Smooth muscle cell of the umbilical artery (primary cell): Measurements from ENCODE around the gene CNPY2. TPM values are rescaled to one million over a fixed set of nuclear protein-coding genes. Genes with fewer than 3 reads are reported as not detected.

Experiments used
- total RNA-seq: library from RNA; depleted of rRNA; stranded (reverse); fragments of >200 nt; gene quantifications from 2 replicates; pipeline ENCODE4 v1.2.3, GENCODE V29; 2014

The CNPY2 gene
- 97.3 and 152 TPM in 2 replicates for total RNA-seq

DNA sequence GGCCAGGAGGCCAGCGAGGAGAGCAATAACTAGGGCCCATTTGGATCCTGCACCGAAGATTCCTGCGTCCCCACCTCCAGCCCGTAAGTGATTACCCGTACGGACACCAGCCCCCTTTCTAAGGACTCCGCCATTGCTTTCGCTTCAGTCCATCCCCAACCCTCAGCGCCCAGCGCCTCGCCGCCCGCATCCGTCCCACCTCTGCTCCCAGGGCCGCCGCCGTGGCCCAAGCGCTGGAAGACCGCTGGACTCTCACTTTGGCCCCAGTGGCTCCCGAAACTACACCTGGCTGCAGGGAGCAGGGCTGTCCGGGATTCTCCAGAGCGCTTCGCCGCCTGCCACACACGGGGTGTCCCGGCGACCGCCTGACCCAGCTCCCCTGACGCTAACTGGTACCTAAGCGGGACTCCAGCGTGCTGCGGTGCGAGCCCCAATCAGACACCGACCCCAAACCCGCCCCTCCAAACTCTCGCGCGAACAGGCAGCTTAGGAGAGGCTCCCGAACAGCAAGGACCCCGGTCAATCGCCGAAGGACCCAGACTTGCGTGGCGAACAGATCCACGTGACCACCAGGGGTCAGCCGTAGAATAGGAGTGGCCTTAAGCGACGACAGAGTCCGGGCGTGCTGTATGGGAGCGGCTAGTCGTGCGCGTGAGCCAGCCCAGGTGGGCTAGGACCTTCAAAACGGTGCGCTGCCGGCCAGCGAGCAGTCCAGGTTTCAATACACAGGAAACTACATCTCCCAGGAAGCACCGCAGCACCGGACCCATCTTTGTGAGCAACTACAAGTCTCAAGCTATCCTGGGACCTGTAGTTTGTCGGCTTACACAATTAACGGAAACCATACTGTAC lies at the start of gene CNPY2:
Gene CNPY2 (minus strand): TSS at position 367 of the 852 bp plus-strand sequence. CDS start 771 bp downstream, outside the sequence.

DNA sequence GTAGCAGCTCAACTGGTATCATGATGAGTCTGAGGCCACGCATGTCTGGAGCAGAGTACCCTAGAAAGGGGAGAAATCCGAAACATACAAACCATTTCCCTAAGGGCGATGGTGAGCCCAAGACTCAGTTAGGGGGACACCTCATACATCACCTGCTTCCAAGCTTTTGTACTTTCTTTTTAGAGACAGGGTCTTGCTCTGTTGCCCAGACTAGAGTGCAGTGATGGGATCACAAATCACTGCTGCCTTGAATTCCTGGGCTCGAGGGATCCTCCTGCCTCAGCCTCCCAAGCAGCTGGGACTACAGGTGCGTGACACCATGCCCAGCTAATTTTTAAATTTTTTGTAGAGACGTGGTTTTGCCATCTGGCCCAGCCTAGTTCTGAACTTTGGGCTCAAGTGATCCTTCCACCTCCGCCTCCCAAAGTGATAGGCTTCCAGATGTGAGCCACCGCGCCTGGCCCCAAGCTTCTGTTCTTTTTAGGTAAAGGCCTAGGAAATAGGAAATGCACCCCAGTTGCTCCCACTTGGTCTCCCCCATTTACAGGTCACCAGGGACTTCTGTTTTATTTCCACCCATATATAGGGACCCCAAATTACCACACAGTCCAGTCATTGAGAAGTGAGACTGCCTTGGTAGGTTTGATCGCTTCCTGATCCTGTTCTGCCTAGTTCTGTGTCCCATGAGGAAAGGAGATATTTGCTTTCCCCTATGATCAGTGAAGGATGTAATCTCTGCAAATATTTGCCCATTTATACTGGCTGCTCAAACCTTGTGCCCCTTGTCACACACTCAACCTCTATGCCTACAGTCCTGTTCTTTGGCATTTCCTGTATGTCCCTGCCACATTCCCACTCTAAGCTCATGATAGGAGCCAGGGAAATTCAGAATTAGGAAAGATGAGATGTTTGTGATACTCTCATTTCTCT lies 46.6 kb upstream of the CNPY2 start, which contains the start of gene APOF:
Gene APOF (minus strand): TSS at position 728 of the 930 bp plus-strand sequence. CDS start 112 bp downstream, at position 616.

DNA sequence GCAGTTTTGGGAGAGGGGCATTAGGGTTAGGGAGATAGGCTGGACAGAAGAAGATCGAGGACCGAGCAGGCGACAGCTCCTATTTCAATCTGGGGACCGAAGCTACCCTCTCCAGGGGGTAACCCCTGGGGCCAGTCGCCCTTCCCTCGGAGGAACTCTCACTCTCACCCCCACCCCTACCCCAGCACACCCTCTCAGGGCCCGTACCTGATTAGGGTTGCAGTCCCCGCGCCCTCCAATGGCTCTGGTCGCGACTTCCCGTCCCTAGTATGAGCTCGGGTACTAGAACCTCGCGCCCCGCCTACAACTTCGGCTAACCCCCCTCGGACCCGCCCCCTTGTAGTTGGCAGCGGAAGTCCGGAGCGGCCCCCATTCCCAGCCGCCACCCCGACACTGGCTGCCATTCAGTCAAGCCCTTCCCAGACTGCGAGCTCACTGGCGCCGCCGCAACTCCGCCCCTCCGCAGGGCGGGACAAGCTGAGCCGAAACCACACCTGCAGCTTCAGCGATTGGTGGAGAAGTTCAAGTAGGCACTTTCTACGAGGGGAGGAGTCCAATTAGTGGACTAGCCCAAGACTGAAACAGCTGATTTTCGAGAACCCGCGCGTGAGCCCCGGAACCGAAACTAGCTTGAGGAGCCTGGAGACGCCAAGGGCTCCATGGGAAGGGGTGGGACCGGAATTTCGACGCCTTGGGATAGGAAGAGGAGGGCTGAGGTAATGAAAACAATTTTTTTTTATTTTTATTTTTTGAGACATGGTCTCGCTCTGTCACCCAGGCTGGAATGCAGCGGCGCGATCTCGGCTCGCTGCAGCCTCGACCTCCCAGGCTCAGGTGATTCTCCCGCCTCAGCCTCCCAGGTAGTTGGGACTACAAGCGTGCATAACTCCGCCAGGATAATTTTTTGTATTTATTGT lies 44.3 kb upstream of the CNPY2 start, which contains the start of gene STAT2:
Gene STAT2 (minus strand): TSS at position 257 of the 917 bp plus-strand sequence. CDS start 3,536 bp downstream, outside the sequence.

DNA sequence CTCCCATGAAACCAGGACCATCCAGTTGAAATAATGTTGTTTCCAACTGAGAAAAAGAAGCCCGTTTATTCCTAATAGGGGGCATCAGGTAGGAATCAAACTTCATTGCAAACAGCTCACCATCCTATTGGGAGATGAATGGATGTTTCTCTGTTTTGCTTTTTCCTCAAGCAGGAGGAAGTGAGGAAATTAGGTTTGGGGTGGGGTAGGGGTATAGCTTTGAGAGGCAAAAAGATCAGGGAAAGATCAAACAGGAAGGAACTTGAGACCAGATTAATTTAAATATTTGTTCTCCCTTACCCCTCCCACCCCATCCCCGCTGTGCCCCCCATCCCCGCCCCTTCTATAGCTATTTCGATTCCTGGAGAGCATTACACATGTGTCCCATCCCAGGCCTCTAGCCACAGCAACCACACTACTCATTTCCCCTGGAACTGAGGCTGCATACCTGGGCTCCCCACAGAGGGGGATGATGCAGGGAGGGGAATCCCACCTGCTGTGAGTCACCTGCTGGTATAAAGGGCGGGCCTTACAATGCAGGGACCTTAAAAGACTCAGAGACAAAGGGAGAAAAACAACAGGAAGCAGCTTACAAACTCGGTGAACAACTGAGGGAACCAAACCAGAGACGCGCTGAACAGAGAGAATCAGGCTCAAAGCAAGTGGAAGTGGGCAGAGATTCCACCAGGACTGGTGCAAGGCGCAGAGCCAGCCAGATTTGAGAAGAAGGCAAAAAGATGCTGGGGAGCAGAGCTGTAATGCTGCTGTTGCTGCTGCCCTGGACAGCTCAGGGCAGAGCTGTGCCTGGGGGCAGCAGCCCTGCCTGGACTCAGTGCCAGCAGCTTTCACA lies 22.7 kb upstream of the CNPY2 start, which contains the start of gene IL23A:
Gene IL23A (plus strand): TSS at position 577 of the 850 bp plus-strand sequence. CDS start 161 bp downstream, at position 738.

DNA sequence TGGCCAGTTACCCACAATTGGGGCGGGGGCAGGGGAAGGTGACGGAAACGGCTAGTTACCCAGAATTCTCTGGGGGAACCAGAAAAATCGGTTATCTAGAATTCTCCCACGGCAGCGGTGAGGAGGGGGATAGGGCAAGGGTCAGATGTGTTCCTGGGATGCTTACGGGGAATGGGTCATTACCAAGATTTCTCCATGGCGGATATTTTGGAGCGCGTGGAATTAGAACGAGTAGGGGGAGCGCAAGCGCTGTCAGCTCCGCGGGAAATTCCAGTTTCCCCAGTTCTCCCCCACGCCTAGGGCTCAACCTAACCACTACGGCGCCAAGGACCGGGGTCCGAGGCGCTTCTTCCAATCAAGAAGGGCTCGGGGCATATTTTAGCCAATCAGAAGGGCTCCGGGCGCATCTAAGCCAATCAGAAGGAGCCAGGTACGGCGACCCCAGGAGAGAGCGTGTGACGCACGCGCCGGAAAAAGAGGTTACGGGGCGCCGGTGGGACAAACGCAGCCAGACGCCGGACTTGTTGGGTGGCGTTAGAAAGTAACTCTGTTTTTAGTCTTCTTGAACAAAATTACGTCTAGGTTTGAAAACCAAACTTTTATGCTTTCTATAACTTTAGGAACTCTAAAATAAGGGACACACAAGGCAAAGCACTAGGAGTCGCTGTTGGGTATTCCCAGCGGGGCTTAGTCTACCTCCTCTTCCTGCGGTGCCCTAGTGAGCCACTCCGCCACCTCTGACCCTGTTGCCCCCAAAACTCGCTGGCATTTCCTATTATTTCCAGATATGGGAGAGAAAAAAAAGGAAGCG lies 18.1 kb upstream of the CNPY2 start, which contains the start of gene PAN2:
Gene PAN2 (minus strand): TSS at position 322 of the 811 bp plus-strand sequence. CDS start 906 bp downstream, outside the sequence.

DNA sequence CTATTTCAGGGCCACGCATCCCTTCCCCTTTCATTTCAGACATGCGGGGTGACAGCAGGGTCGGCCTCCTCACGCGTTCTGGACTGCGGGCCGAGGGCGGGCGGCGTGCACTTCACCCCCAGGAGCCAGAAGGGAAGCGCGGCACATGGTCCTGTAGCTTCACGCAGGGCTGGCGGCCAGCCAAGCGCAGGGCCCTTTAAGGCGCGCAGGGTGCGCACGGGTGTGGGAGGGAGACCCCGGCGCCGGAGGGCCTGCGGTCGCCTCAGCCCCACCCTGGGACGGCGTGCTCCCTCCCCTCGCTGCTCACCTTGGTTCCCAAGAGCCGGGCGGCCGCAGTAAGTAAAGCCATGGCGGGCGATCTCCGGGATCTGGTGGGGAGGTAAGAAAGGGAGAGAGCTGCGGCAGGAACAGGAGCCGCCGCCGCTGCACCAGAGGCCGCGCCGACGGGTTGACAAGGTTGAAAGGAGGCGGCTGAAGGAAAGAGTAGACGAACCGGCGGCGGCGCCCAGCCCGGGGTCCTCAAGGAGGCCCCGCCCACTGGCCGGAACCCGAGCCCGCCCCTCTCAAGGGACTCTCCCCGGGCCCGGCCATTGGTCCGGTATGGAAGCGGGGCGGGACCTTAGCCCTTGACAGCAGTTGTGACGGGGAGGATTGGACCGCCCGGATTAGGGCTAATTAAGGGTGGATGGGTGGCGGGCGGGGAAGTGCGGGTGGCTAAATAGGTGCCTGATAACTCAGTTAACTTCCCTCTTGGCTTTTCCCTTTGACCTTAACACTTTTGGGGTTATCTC lies 15.7 kb downstream of the CNPY2 start, which contains the start of gene CS:
Gene CS (minus strand): TSS at position 478 of the 791 bp plus-strand sequence. CDS start 129 bp downstream, at position 349.

DNA sequence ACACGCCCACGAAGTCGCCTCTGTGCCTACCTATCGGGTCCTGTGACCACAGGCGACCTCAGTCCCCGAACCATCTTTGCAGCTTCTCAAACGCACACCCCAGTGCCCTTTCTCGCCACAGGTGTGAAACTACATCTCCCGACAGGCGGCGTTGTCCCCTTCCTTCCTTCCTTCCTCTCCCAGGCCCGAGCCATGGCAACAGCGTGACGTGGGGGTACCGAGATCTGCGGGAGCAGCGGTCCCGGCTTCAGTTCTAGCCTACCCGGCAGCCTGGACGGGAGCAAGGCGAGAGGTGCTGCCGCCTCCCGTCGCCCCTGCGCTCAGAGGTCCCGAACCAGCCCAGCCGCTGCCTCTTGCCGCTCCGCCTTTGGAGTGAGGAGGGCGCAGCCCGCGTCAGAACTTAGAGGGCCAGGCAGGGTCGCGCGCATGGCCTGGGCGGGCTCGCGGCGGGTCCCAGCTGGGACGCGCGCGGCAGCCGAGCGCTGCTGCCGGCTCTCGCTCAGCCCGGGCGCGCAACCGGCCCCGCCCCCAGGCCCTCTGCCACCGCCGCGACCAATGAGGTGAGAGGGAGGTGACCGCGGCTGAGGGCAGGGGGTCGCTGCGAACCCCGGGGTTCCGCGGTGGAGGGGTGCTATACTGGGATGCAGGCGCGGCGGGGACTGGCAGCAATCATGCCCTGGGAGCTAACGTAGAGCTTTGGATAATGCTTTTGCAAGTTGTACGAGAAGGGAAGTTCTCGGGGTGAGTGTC lies 48.9 kb downstream of the CNPY2 start, which contains the start of gene COQ10A:
Gene COQ10A (plus strand): TSS at position 250 of the 750 bp plus-strand sequence. CDS start 177 bp downstream, at position 427.

Other genes with a start within 250 kb of the CNPY2 start
- under 0.01 and 0.23 TPM in 2 replicates for gene ERBB3, start 235.8 kb downstream of the CNPY2 start, total RNA-seq
- 93.5 and 173 TPM in 2 replicates for gene PA2G4, start 211.4 kb downstream of the CNPY2 start, total RNA-seq
- 1,282 and 1,487 TPM in 2 replicates for gene RPL41, start 199.4 kb downstream of the CNPY2 start, total RNA-seq
- 4.5 and 5.3 TPM in 2 replicates for gene ZC3H10, start 197.7 kb downstream of the CNPY2 start, total RNA-seq
- gene ESYT1, start 187.7 kb downstream of the CNPY2 start, total RNA-seq: 136 and 210 TPM in 2 replicates
- gene MYL6B, start 163.4 kb downstream of the CNPY2 start, total RNA-seq: 51.1 and 83.1 TPM in 2 replicates
- 1,143 and 1,914 TPM in 2 replicates for gene MYL6, start 157.6 kb downstream of the CNPY2 start, total RNA-seq
- gene SMARCC2, start 126.5 kb downstream of the CNPY2 start, total RNA-seq: 27.3 and 39.4 TPM in 2 replicates
- 127 and 135 TPM in 2 replicates for gene RNF41, start 94.1 kb downstream of the CNPY2 start, total RNA-seq
- 21.1 and 23.6 TPM in 2 replicates for gene NABP2, start 91.6 kb downstream of the CNPY2 start, total RNA-seq
- gene SLC39A5, start 85.9 kb downstream of the CNPY2 start, total RNA-seq: not detected in 2 replicates
- gene ANKRD52, start 57.6 kb downstream of the CNPY2 start, total RNA-seq: 25.8 and 46.2 TPM in 2 replicates
- gene COQ10A, start 49.0 kb downstream of the CNPY2 start, total RNA-seq: 7.1 and 13.4 TPM in 2 replicates
- 62.4 and 198 TPM in 2 replicates for gene CS, start 15.7 kb downstream of the CNPY2 start, total RNA-seq
- 15.7 and 22.2 TPM in 2 replicates for gene PAN2, start 18.0 kb upstream of the CNPY2 start, total RNA-seq
- not detected in 2 replicates for gene IL23A, start 22.9 kb upstream of the CNPY2 start, total RNA-seq
- gene STAT2, start 44.1 kb upstream of the CNPY2 start, total RNA-seq: 173 and 265 TPM in 2 replicates
- not detected in 2 replicates for gene APOF, start 46.9 kb upstream of the CNPY2 start, total RNA-seq
- gene TIMELESS, start 133.4 kb upstream of the CNPY2 start, total RNA-seq: 3.6 and 9.3 TPM in 2 replicates
- not detected in 2 replicates for gene MIP, start 138.7 kb upstream of the CNPY2 start, total RNA-seq
- 1.2 and 1.4 TPM in 2 replicates for gene SPRYD4, start 152.6 kb upstream of the CNPY2 start, total RNA-seq
- 0.18 TPM in 1 of 2 replicates, not detected in the other for gene GLS2, start 172.2 kb upstream of the CNPY2 start, total RNA-seq
- gene RBMS2, start 205.8 kb upstream of the CNPY2 start, total RNA-seq: 12.5 and 18.4 TPM in 2 replicates